ENCODE data around the gene SLC16A8. TPM values are rescaled to one million over a fixed set of nuclear protein-coding genes. Genes with fewer than 3 reads are reported as not detected.

SLC16A8 gene
- total and polyA plus RNA-seq, 9 of the 15 experiments (the other 6 are each of a cell fraction or from before 2014, with no cell fraction given), result not detected

GRCh38 chr22:38115423-38116205, 31.6 kb upstream of the SLC16A8 start:
- no peaks in the 10 kb centered on the region for H3K9me1 ChIP-seq (ENCODE audit: control insufficient read depth, insufficient read depth, low read length)
- H3K79me2 ChIP-seq (ENCODE audit: control insufficient read depth, insufficient read depth, low read length), result no peaks in the 10 kb centered on the region
- ATAC-seq (no peak), DNase-seq (ENCODE audit: extremely low read depth in 1 of 4, low spot score in 3 of 4) (no peak), FAIRE-seq (no peak)
- no TSS peak for BruUV-seq (replicated peaks)
- 79% methylated on average over 23 of the region's 31 CpGs for WGBS (ENCODE audit: insufficient coverage, low coverage, missing lambda C conversion rate)
- CTCF ChIA-PET (ENCODE audit: low intra/inter-chr PET ratio), result interaction anchor here (0.5 kb wide), 1 partner anchor 99 kb away, joined by 3 read pairs; no protein-coding TSS in a partner anchor
- H3K9me3 ChIP-seq (replicated peaks; ENCODE audit: control insufficient read depth, insufficient read depth, low read depth, low read length), result no peaks in the 10 kb centered on the region
- no peak overlapping the region for H3K27ac ChIP-seq (ENCODE audit: extremely low read depth, low read depth, low read length)
- in situ Hi-C loops (cut with MboI), result no loop called here
- H3K4me2 ChIP-seq (ENCODE audit: insufficient read depth, low read length), result no peak overlapping the region
- no peaks in the 10 kb centered on the region for H3K27me3 ChIP-seq (ENCODE audit: control insufficient read depth in 2 of 2, insufficient read depth in 2 of 2, low read length in 2 of 2)
- no peak for TF ChIP-seq HDAC3 (IDR thresholded peaks at IDR 0.05; ENCODE audit: borderline replicate concordance, partially characterized antibody)
- TF ChIP-seq POLR2G (IDR thresholded peaks at IDR 0.05; ENCODE audit: low read depth, low read length), result 0 out of 2 replicates have a peak, but pooled peaks have one; percentile 13
- intact Hi-C loops (cut with micrococcal nuclease), result loop anchor here (10.0 kb wide), 1 partner anchor 89 kb away; the partner anchor contains the start of gene MAFF
- H3K4me1 ChIP-seq (replicated peaks in 1 of 2; ENCODE audit: control insufficient read depth in 2 of 2, insufficient read depth in 2 of 2, low read length in 2 of 2), result peaks cover 0 to 32% of the 10 kb centered on the region in 2 experiments; a peak in 2 of 5 replicates
- H4K20me1 ChIP-seq (replicated peaks; ENCODE audit: control insufficient read depth, insufficient read depth, low read length), result no peaks in the 10 kb centered on the region
- POLR2A ChIA-PET, result interaction anchor here (1.6 kb wide), 1 partner anchor 88 kb away, joined by 4 read pairs; no protein-coding TSS in a partner anchor
- no peaks in the 10 kb centered on the region for H3K36me3 ChIP-seq (ENCODE audit: control insufficient read depth, insufficient read depth, low read length)
- no peak overlapping the region; a peak in 1 of 4 replicates for H3K9ac ChIP-seq (ENCODE audit: insufficient read depth in 1 of 2, low read depth in 2 of 2, low read length in 2 of 2)
- H2AFZ ChIP-seq (ENCODE audit: low read depth, low read length), result no peak overlapping the region
- H3K4me3 ChIP-seq, result no peak overlapping the region
